ENCODE measurements around the gene CDC42BPB.

The CDC42BPB gene

GRCh38 chr14:103094406-103095209, 37.3 kb upstream of the CDC42BPB start, which contains the start of gene EXOC3L4:
EXOC3L4 (plus strand) TSS chr14:103094725; CDS start chr14:103100220, 5,495 bp downstream.
- WGBS, 2 donors (ENCODE audit: extremely low coverage in 2 of 2, insufficient read length in 2 of 2, insufficient replicate concordance in 1 of 2), result no CpG with 5 or more reads among the region's 23 CpGs
- DNase-seq (ENCODE audit: low spot score), result no peak
- no peak within 1 kb of the TSS for H3K27ac ChIP-seq (replicated peaks; ENCODE audit: low read length)

GRCh38 chr14:103093856-103094405, 36.6 kb upstream of the CDC42BPB start:
- peak overlapping the region; percentile 65 for H3K23ac ChIP-seq (ENCODE audit: low read depth, low read length, poor library complexity)
- H3K4ac ChIP-seq (ENCODE audit: low read length), result no peak overlapping the region
- H3K79me1 ChIP-seq (ENCODE audit: low read depth, low read length), result peaks cover 3% of the 10 kb centered on the region
- peaks cover 8 to 10% of the 10 kb centered on the region in 2 donors for H3K4me1 ChIP-seq (ENCODE audit: control insufficient read depth in 2 of 2, insufficient read depth in 1 of 2, low read depth in 1 of 2, low read length in 2 of 2)
- peak overlapping the region; percentile 84 for H2BK12ac ChIP-seq (ENCODE audit: low read length)
- H3K14ac ChIP-seq (ENCODE audit: low read length), result peak overlapping the region; percentile 89
- no peak overlapping the region for H2BK5ac ChIP-seq (ENCODE audit: low read length)
- peaks cover 0 to 69% (median 16%) of the 10 kb centered on the region in 3 experiments for H3K27me3 ChIP-seq (ENCODE audit: control insufficient read depth in 3 of 3, insufficient read depth in 3 of 3, low read depth in 1 of 3, low read length in 3 of 3)
- H2AFZ ChIP-seq (ENCODE audit: low read length), result peak overlapping the region; percentile 71
- no peak overlapping the region for H2BK120ac ChIP-seq (ENCODE audit: low read depth, low read length)
- no peak overlapping the region for H3K27ac ChIP-seq (replicated peaks; ENCODE audit: low read length)
- peak overlapping the region; percentile 92 for H2BK15ac ChIP-seq (ENCODE audit: low read length)
- no peak for DNase-seq (ENCODE audit: low spot score)
- H3K9me3 ChIP-seq (replicated peaks in 1 of 2; ENCODE audit: control insufficient read depth in 2 of 2, insufficient read depth in 1 of 2, low read depth in 1 of 2, low read length in 2 of 2), result no peaks in the 10 kb centered on the region
- no CpG with 5 or more reads among the region's 13 CpGs for WGBS, 2 donors (ENCODE audit: extremely low coverage in 2 of 2, insufficient read length in 2 of 2, insufficient replicate concordance in 1 of 2)
- H3K4me2 ChIP-seq (ENCODE audit: insufficient read depth, low read length, poor library complexity, severe bottlenecking), result no peak overlapping the region
- H4K8ac ChIP-seq (ENCODE audit: low read depth, low read length), result no peak overlapping the region
- H2AK5ac ChIP-seq (ENCODE audit: low read depth, low read length), result peak overlapping the region; percentile 96
- H3K36me3 ChIP-seq (replicated peaks in 1 of 2; ENCODE audit: control insufficient read depth in 2 of 2, insufficient read depth in 2 of 2, low read length in 2 of 2), result no peaks in the 10 kb centered on the region
- no peak overlapping the region for H4K91ac ChIP-seq (ENCODE audit: low read depth, low read length, poor library complexity)
- peak overlapping the region in 1 of 2 donors; percentile 40 for H3K4me3 ChIP-seq (ENCODE audit: low read length in 2 of 2)
- H3K18ac ChIP-seq (ENCODE audit: low read length), result peak overlapping the region; percentile 83
- peak overlapping the region; percentile 63 for H3K9ac ChIP-seq (ENCODE audit: low read depth, low read length, poor library complexity)

More at GRCh38 chr14:103094406-103095209, 37.3 kb upstream of the CDC42BPB start, which contains the start of gene EXOC3L4:
- Histone ChIP-seq H2AK5ac (ENCODE audit: low read depth, low read length) (peak within 1 kb of the TSS; percentile 96), H3K4me3 (ENCODE audit: low read length in 2 of 2) (peak within 1 kb of the TSS in 1 of 2 donors; percentile 40), H3K79me1 (ENCODE audit: low read depth, low read length) (peaks cover 3% of the 10 kb centered on the region), H3K4me1 (ENCODE audit: control insufficient read depth in 2 of 2, insufficient read depth in 1 of 2, low read depth in 1 of 2, low read length in 2 of 2) (peaks cover 12 to 13% of the 10 kb centered on the region in 2 donors), H2BK120ac (ENCODE audit: low read depth, low read length) (peak within 1 kb of the TSS; percentile 72), H3K14ac (ENCODE audit: low read length) (peak within 1 kb of the TSS; percentile 89), H3K4ac (ENCODE audit: low read length) (peak within 1 kb of the TSS; percentile 66), H2BK15ac (ENCODE audit: low read length) (peak within 1 kb of the TSS; percentile 92), H2BK5ac (ENCODE audit: low read length) (peak within 1 kb of the TSS; percentile 24), H3K23ac (ENCODE audit: low read depth, low read length, poor library complexity) (peak within 1 kb of the TSS; percentile 65), H2BK12ac (ENCODE audit: low read length) (peak within 1 kb of the TSS; percentile 84), H3K18ac (ENCODE audit: low read length) (peak within 1 kb of the TSS; percentile 83), H4K91ac (ENCODE audit: low read depth, low read length, poor library complexity) (no peak within 1 kb of the TSS), H3K27me3 (ENCODE audit: control insufficient read depth in 3 of 3, insufficient read depth in 3 of 3, low read depth in 1 of 3, low read length in 3 of 3) (peaks cover 0 to 62% (median 16%) of the 10 kb centered on the region in 3 experiments), H4K8ac (ENCODE audit: low read depth, low read length) (peak within 1 kb of the TSS; percentile 65), H3K4me2 (ENCODE audit: insufficient read depth, low read length, poor library complexity, severe bottlenecking) (no peak within 1 kb of the TSS), H3K36me3 (replicated peaks in 1 of 2; ENCODE audit: control insufficient read depth in 2 of 2, insufficient read depth in 2 of 2, low read length in 2 of 2) (no peaks in the 10 kb centered on the region), H2AFZ (ENCODE audit: low read length) (peak within 1 kb of the TSS; percentile 71), H3K9ac (ENCODE audit: low read depth, low read length, poor library complexity) (peak within 1 kb of the TSS; percentile 63), H3K9me3 (replicated peaks in 1 of 2; ENCODE audit: control insufficient read depth in 2 of 2, insufficient read depth in 1 of 2, low read depth in 1 of 2, low read length in 2 of 2) (no peaks in the 10 kb centered on the region)

GRCh38 chr14:103091883-103092222, 34.5 kb upstream of the CDC42BPB start:
- H4K8ac ChIP-seq (ENCODE audit: low read depth, low read length), result no peak overlapping the region
- H3K23ac ChIP-seq (ENCODE audit: low read depth, low read length, poor library complexity), result no peak overlapping the region
- no peak overlapping the region for H2BK120ac ChIP-seq (ENCODE audit: low read depth, low read length)
- peak overlapping the region; percentile 39 for H2BK5ac ChIP-seq (ENCODE audit: low read length)
- peak overlapping the region; percentile 41 for H2BK12ac ChIP-seq (ENCODE audit: low read length)
- H3K4me3 ChIP-seq (ENCODE audit: low read length in 2 of 2), result peak overlapping the region in 1 of 2 donors; percentile 19
- H3K79me1 ChIP-seq (ENCODE audit: low read depth, low read length), result peaks cover 3% of the 10 kb centered on the region
- H2BK15ac ChIP-seq (ENCODE audit: low read length), result peak overlapping the region; percentile 89
- WGBS, 2 donors (ENCODE audit: extremely low coverage in 2 of 2, insufficient read length in 2 of 2, insufficient replicate concordance in 1 of 2), result no CpG with 5 or more reads among the region's 9 CpGs
- no peak overlapping the region for H4K91ac ChIP-seq (ENCODE audit: low read depth, low read length, poor library complexity)
- no peaks in the 10 kb centered on the region for H3K36me3 ChIP-seq (replicated peaks in 1 of 2; ENCODE audit: control insufficient read depth in 2 of 2, insufficient read depth in 2 of 2, low read length in 2 of 2)
- peak overlapping the region; percentile 37 for H3K4ac ChIP-seq (ENCODE audit: low read length)
- H2AK5ac ChIP-seq (ENCODE audit: low read depth, low read length), result peak overlapping the region; percentile 94
- H2AFZ ChIP-seq (ENCODE audit: low read length), result peak overlapping the region; percentile 49
- peak overlapping the region; percentile 21 for H3K9ac ChIP-seq (ENCODE audit: low read depth, low read length, poor library complexity)
- peak overlapping the region; percentile 69 for H3K4me2 ChIP-seq (ENCODE audit: insufficient read depth, low read length, poor library complexity, severe bottlenecking)
- H3K27me3 ChIP-seq (ENCODE audit: control insufficient read depth in 3 of 3, insufficient read depth in 3 of 3, low read depth in 1 of 3, low read length in 3 of 3), result peaks cover 0 to 73% (median 16%) of the 10 kb centered on the region in 3 experiments
- peaks cover 10 to 13% of the 10 kb centered on the region in 2 donors for H3K4me1 ChIP-seq (ENCODE audit: control insufficient read depth in 2 of 2, insufficient read depth in 1 of 2, low read depth in 1 of 2, low read length in 2 of 2)
- no peaks in the 10 kb centered on the region for H3K9me3 ChIP-seq (replicated peaks in 1 of 2; ENCODE audit: control insufficient read depth in 2 of 2, insufficient read depth in 1 of 2, low read depth in 1 of 2, low read length in 2 of 2)
- no peak for DNase-seq (ENCODE audit: low spot score)
- H3K14ac ChIP-seq (ENCODE audit: low read length), result no peak overlapping the region
- no peak overlapping the region for H3K27ac ChIP-seq (replicated peaks; ENCODE audit: low read length)
- peak overlapping the region; percentile 93 for H3K18ac ChIP-seq (ENCODE audit: low read length)

Data from neuronal stem cell (in vitro differentiated cells).